Measurements from ENCODE around the gene SGF29. TPM values are rescaled to one million over a fixed set of nuclear protein-coding genes. Genes with fewer than 3 reads are reported as not detected.

SGF29 gene
- total and polyA plus RNA-seq, 2 of the 4 experiments (the other 2 are of a cell fraction) = 4.3 to 7.7 TPM

DNA sequence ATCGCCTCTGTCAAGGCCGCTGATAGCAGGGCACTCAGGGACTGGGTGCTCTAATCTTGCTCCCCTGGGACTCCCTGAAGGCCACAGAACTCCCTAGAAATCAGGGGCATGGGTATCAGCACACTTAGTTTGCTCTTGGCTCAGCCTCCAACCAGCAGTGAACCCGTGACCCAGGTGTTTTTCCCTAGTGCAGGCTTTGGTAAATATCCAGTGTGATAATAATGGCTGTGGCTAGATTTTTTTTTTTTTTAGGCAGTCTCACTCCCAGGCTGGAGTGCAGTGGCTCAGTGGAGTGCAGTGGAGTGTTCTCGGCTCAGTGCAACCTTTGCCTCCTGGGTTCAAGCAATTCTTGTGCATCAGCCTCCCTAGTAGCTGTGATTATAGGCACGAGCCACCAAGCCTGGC, 25.3 kb upstream of the SGF29 start:
- H4K8ac ChIP-seq (ENCODE audit: low read depth in 2 of 2, low read length in 2 of 2) = no peak overlapping the region
- no peak overlapping the region for H3K27ac ChIP-seq (ENCODE audit: insufficient read depth, low read length)
- no peak for DNase-seq
- H3K9me3 ChIP-seq (ENCODE audit: control insufficient read depth, insufficient read depth, low read length) = no peaks in the 10 kb centered on the region
- H4K20me1 ChIP-seq (ENCODE audit: insufficient read depth, low read length) = no peaks in the 10 kb centered on the region
- H3K4me2 ChIP-seq (ENCODE audit: low read depth, low read length) = no peak overlapping the region
- no peak overlapping the region for H3K18ac ChIP-seq (ENCODE audit: low read depth, low read length)
- H3K27me3 ChIP-seq (ENCODE audit: control insufficient read depth, insufficient read depth, low read length) = no peaks in the 10 kb centered on the region
- no TSS peak for BruUV-seq (replicated peaks)
- no peak overlapping the region for H3K14ac ChIP-seq (replicated peaks; ENCODE audit: low read depth, low read length)
- H2AK9ac ChIP-seq (replicated peaks; ENCODE audit: low read depth, low read length, poor library complexity) = no peak overlapping the region
- no peaks in the 10 kb centered on the region; the same call in 1 of the 2 replicates for H3K4me1 ChIP-seq (ENCODE audit: control insufficient read depth, insufficient read depth, low read length)
- no peaks in the 10 kb centered on the region for H3K36me3 ChIP-seq (ENCODE audit: control insufficient read depth, insufficient read depth, low read length)
- no peak overlapping the region for H3K4ac ChIP-seq (ENCODE audit: low read depth, low read length)
- H2AFZ ChIP-seq (replicated peaks; ENCODE audit: low read length, poor library complexity) = no peak overlapping the region
- no peak overlapping the region for H3K4me3 ChIP-seq (ENCODE audit: insufficient read depth, low read depth, low read length)
- no peak for ATAC-seq (ENCODE audit: low read depth)
- dilution Hi-C loops (cut with HindIII; ENCODE audit: low sequenced_read_pairs, unreplicated experiment) = no loop called here
- H3K23ac ChIP-seq (ENCODE audit: low read depth, low read length) = no peak overlapping the region
- no peak overlapping the region for H4K91ac ChIP-seq (ENCODE audit: insufficient read depth, low read depth, low read length)
- H3K56ac ChIP-seq (ENCODE audit: extremely low read depth, insufficient read depth, low read length) = no peak overlapping the region
- H3K9me1 ChIP-seq (ENCODE audit: insufficient read depth, low read length) = no peaks in the 10 kb centered on the region
- no peak overlapping the region for H2BK5ac ChIP-seq (ENCODE audit: low read depth, low read length, poor library complexity, severe bottlenecking)
- no peak overlapping the region for H4K5ac ChIP-seq (ENCODE audit: low read depth, low read length)
- H3K79me1 ChIP-seq (ENCODE audit: low read depth in 1 of 2, low read length in 2 of 2) = no peaks in the 10 kb centered on the region
- no peak overlapping the region for H2BK120ac ChIP-seq (ENCODE audit: low read depth, low read length)
- TF ChIP-seq NFE2L2 (IDR thresholded peaks at IDR 0.05; ENCODE audit: low read depth, low read length) (no peak), RFX5 (IDR thresholded peaks at IDR 0.05; ENCODE audit: low read depth, low read length) (no peak), FOS (IDR thresholded peaks at IDR 0.05; ENCODE audit: low read depth, low read length) (no peak), RCOR1 (IDR thresholded peaks at IDR 0.05; ENCODE audit: insufficient replicate concordance, low read length) (no peak)
- TF ChIP-seq, protein P1, sequence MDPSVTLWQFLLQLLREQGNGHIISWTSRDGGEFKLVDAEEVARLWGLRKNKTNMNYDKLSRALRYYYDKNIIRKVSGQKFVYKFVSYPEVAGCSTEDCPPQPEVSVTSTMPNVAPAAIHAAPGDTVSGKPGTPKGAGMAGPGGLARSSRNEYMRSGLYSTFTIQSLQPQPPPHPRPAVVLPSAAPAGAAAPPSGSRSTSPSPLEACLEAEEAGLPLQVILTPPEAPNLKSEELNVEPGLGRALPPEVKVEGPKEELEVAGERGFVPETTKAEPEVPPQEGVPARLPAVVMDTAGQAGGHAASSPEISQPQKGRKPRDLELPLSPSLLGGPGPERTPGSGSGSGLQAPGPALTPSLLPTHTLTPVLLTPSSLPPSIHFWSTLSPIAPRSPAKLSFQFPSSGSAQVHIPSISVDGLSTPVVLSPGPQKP (IDR thresholded peaks at IDR 0.05; ENCODE audit: borderline replicate concordance, low read depth, low read length) = no peak
- WGBS, 2 experiments (ENCODE audit: extremely low coverage in 2 of 2, insufficient read length in 1 of 2) = 74% methylated on average over 3 of the region's 5 CpGs; no CpG with 5 or more reads in 1 of the 2 experiments
- intact Hi-C loops (cut with micrococcal nuclease) = no loop called here
- CTCF ChIA-PET = no interaction called here
- no peak overlapping the region for H2AK5ac ChIP-seq (ENCODE audit: low read depth, low read length)
- no peak overlapping the region for H3K9ac ChIP-seq (ENCODE audit: low read depth, low read length)
- H2BK15ac ChIP-seq (ENCODE audit: low read depth, low read length) = no peak overlapping the region
- H2BK20ac ChIP-seq (ENCODE audit: low read depth, low read length) = no peak overlapping the region
- POLR2A ChIA-PET (ENCODE audit: unreplicated experiment) = no interaction called here
- in situ Hi-C loops (cut with MboI; ENCODE audit: low sequenced_read_pairs) = no loop called here

All from IMR-90 (cell line).